ENCODE results near the gene LRIF1.

LRIF1 gene

DNA sequence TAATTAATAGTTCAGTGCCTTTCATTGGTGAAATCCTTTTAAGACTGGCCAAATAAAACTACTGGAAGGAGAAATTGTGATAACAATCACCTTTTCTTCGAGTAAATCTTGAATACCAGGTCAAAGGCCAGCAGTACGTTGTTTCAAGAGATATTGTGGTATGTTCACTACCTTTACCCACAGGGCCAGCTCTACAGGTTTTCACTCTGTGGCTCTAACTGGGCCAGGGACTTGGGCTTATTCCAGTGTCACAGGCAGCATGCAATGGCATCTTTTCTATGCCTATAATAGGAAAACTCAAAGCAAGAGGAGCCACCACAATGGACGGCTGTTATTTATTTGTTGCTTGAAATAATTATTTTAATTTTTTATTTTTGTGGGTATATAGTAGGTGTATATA is 26.8 kb upstream of the LRIF1 start:
- no peaks in the 10 kb centered on the region for H3K9me3 ChIP-seq (ENCODE audit: control insufficient read depth, low read length)
- H3K36me3 ChIP-seq (ENCODE audit: control insufficient read depth, insufficient read depth, low read length), result no peaks in the 10 kb centered on the region
- no peak overlapping the region for H3K9ac ChIP-seq
- H3K79me2 ChIP-seq, result no peaks in the 10 kb centered on the region
- TF ChIP-seq, protein P1, sequence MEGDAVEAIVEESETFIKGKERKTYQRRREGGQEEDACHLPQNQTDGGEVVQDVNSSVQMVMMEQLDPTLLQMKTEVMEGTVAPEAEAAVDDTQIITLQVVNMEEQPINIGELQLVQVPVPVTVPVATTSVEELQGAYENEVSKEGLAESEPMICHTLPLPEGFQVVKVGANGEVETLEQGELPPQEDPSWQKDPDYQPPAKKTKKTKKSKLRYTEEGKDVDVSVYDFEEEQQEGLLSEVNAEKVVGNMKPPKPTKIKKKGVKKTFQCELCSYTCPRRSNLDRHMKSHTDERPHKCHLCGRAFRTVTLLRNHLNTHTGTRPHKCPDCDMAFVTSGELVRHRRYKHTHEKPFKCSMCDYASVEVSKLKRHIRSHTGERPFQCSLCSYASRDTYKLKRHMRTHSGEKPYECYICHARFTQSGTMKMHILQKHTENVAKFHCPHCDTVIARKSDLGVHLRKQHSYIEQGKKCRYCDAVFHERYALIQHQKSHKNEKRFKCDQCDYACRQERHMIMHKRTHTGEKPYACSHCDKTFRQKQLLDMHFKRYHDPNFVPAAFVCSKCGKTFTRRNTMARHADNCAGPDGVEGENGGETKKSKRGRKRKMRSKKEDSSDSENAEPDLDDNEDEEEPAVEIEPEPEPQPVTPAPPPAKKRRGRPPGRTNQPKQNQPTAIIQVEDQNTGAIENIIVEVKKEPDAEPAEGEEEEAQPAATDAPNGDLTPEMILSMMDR (IDR thresholded peaks at IDR 0.05), result no peak
- no peaks in the 10 kb centered on the region for H3K4me1 ChIP-seq
- H3K4me2 ChIP-seq (ENCODE audit: low read length), result no peak overlapping the region
- no peaks in the 10 kb centered on the region for H3K27me3 ChIP-seq (ENCODE audit: control insufficient read depth, insufficient read depth, low read length)
- no peak overlapping the region for H2AFZ ChIP-seq
- no peak overlapping the region for H3K27ac ChIP-seq
- H3K4me3 ChIP-seq (ENCODE audit: low read depth, low read length), result no peak overlapping the region

DNA sequence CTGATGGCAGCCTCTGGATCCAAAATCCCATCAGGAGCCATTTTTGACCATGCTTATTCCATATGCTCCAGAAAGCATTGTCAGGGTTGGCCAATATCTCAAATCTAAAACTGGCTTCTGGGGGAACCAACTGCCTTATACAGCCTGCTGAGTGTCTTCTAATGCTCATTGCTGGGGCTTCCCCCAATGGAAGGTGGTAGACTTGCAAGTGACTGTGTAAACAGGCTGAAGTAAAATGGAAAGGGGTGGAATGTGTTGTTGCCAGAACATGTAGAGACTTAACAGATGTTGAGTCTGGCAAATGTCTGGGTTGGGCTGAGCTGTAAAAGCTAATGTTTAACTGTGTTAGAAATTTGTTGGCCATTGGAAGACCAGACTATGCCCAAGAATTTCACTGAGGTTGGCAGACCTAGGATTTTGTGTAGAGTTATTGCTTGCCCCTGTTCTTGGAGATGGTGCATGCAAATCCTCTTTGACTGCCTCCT is 22.7 kb upstream of the LRIF1 start:
- Histone ChIP-seq H3K27me3 (ENCODE audit: control insufficient read depth, insufficient read depth, low read length) (no peaks in the 10 kb centered on the region), H3K79me2 (no peaks in the 10 kb centered on the region), H3K36me3 (ENCODE audit: control insufficient read depth, insufficient read depth, low read length) (no peaks in the 10 kb centered on the region), H3K9me3 (ENCODE audit: control insufficient read depth, low read length) (no peaks in the 10 kb centered on the region), H3K4me3 (ENCODE audit: low read depth, low read length) (no peak overlapping the region), H3K27ac (no peak overlapping the region), H3K4me2 (ENCODE audit: low read length) (no peak overlapping the region), H3K4me1 (no peaks in the 10 kb centered on the region), H2AFZ (no peak overlapping the region), H3K9ac (no peak overlapping the region)
- TF ChIP-seq, protein P1 (IDR thresholded peaks at IDR 0.05), result no peak

GRCh38 chr1:110982320-110982719 is 18.6 kb upstream of the LRIF1 start:
- no peaks in the 10 kb centered on the region for H3K9me3 ChIP-seq (ENCODE audit: control insufficient read depth, low read length)
- H3K4me2 ChIP-seq (ENCODE audit: low read length), result no peak overlapping the region
- H3K4me3 ChIP-seq (ENCODE audit: low read depth, low read length), result no peak overlapping the region
- H3K4me1 ChIP-seq, result no peaks in the 10 kb centered on the region
- H2AFZ ChIP-seq, result no peak overlapping the region
- H3K9ac ChIP-seq, result no peak overlapping the region
- H3K27ac ChIP-seq, result no peak overlapping the region
- H3K27me3 ChIP-seq (ENCODE audit: control insufficient read depth, insufficient read depth, low read length), result no peaks in the 10 kb centered on the region
- TF ChIP-seq, protein P1 (IDR thresholded peaks at IDR 0.05), result no peak
- H3K36me3 ChIP-seq (ENCODE audit: control insufficient read depth, insufficient read depth, low read length), result no peaks in the 10 kb centered on the region
- H3K79me2 ChIP-seq, result no peaks in the 10 kb centered on the region

DNA sequence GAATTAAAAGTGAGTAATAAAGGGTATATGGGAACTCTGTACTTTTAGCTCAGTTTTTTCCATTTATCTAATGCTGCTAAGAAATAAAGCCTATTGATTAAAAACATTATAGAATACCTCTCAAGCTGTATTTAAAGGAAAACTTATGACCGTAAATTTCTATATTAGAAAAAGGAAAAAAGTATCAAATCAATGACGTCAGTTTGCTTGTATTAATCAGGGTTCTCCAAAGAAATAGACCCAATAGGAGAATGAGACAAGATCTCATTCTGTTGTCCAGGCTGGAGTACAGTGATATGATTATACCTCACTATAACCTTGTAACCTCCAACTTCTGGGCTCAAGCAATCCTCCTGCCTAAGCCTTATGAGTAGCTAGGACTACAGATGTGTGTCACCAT is 15.4 kb upstream of the LRIF1 start:
- no peak overlapping the region for H3K4me3 ChIP-seq (ENCODE audit: low read depth, low read length)
- no peak overlapping the region for H3K4me2 ChIP-seq (ENCODE audit: low read length)
- H3K36me3 ChIP-seq (ENCODE audit: control insufficient read depth, insufficient read depth, low read length), result no peaks in the 10 kb centered on the region
- no peaks in the 10 kb centered on the region for H3K79me2 ChIP-seq
- no peaks in the 10 kb centered on the region for H3K27me3 ChIP-seq (ENCODE audit: control insufficient read depth, insufficient read depth, low read length)
- no peak overlapping the region for H2AFZ ChIP-seq
- H3K9ac ChIP-seq, result no peak overlapping the region
- no peaks in the 10 kb centered on the region for H3K9me3 ChIP-seq (ENCODE audit: control insufficient read depth, low read length)
- no peak overlapping the region for H3K27ac ChIP-seq
- H3K4me1 ChIP-seq, result no peaks in the 10 kb centered on the region
- TF ChIP-seq, protein P1 (IDR thresholded peaks at IDR 0.05), result no peak

DNA sequence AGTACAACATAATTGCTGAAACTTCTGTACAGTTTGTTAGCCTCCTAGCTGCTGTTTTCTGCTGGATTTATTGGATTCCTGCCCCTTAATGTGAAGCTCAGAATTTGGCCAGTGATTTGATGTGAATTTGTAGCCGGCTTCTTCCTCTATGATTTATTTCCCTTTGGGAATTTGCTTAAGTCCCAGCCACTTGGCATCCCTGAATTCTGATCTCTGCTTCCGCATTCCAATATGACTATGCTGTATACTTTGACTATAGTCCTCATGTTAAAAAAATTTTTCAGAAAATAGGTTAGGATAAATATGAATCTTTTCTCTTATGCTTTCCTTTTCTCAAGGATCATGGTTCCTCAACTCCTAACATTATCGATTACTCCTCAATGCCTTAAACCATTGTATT is 12.4 kb upstream of the LRIF1 start:
- TF ChIP-seq, protein P1 (IDR thresholded peaks at IDR 0.05), result no peak
- Histone ChIP-seq H3K4me1 (no peaks in the 10 kb centered on the region), H3K9ac (no peak overlapping the region), H2AFZ (no peak overlapping the region), H3K79me2 (no peaks in the 10 kb centered on the region), H3K4me2 (ENCODE audit: low read length) (no peak overlapping the region), H3K27ac (no peak overlapping the region), H3K36me3 (ENCODE audit: control insufficient read depth, insufficient read depth, low read length) (no peaks in the 10 kb centered on the region), H3K4me3 (ENCODE audit: low read depth, low read length) (no peak overlapping the region), H3K27me3 (ENCODE audit: control insufficient read depth, insufficient read depth, low read length) (no peaks in the 10 kb centered on the region), H3K9me3 (ENCODE audit: control insufficient read depth, low read length) (no peaks in the 10 kb centered on the region)

All from parathyroid adenoma (tissue), 2 donors.